WTC11 (cell line): ENCODE data around the gene FZR1.

Source experiments
- ARID4B ChIP-seq: sonication (generic); formaldehyde crosslinking; IDR thresholded peaks from 2 replicates; pipeline ENCODE4 v1.8.0; 2023; ENCODE audit warnings: missing genetic modification reagents, mild to moderate bottlenecking, borderline replicate concordance
- PREB ChIP-seq: sonication (generic); formaldehyde crosslinking; IDR thresholded peaks from 2 replicates; pipeline ENCODE4 v1.8.1; 2022; ENCODE audit warnings: mild to moderate bottlenecking, missing genetic modification reagents, moderate library complexity, borderline replicate concordance
- TF ChIP-seq, protein P1 (sequence below): sonication (generic); formaldehyde crosslinking; IDR thresholded peaks from 2 replicates; pipeline ENCODE4 v1.8.1; 2022; ENCODE audit warnings: low read depth, missing genetic modification reagents, borderline replicate concordance
- TF ChIP-seq, protein P2 (sequence below): fragments of 200-600 bp; IDR thresholded peaks from 2 replicates; pipeline ENCODE4 v1.8.0; 2022; ENCODE audit warnings: antibody characterized with exemption

GRCh38 chr19:3459089-3459881, 46.8 kb upstream of the FZR1 start:
- TF ChIP-seq, protein P1, sequence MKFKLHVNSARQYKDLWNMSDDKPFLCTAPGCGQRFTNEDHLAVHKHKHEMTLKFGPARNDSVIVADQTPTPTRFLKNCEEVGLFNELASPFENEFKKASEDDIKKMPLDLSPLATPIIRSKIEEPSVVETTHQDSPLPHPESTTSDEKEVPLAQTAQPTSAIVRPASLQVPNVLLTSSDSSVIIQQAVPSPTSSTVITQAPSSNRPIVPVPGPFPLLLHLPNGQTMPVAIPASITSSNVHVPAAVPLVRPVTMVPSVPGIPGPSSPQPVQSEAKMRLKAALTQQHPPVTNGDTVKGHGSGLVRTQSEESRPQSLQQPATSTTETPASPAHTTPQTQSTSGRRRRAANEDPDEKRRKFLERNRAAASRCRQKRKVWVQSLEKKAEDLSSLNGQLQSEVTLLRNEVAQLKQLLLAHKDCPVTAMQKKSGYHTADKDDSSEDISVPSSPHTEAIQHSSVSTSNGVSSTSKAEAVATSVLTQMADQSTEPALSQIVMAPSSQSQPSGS (CRISPR knock-in tag): no peak
- no peak for TF ChIP-seq PREB (CRISPR knock-in tag)
- TF ChIP-seq, protein P2, sequence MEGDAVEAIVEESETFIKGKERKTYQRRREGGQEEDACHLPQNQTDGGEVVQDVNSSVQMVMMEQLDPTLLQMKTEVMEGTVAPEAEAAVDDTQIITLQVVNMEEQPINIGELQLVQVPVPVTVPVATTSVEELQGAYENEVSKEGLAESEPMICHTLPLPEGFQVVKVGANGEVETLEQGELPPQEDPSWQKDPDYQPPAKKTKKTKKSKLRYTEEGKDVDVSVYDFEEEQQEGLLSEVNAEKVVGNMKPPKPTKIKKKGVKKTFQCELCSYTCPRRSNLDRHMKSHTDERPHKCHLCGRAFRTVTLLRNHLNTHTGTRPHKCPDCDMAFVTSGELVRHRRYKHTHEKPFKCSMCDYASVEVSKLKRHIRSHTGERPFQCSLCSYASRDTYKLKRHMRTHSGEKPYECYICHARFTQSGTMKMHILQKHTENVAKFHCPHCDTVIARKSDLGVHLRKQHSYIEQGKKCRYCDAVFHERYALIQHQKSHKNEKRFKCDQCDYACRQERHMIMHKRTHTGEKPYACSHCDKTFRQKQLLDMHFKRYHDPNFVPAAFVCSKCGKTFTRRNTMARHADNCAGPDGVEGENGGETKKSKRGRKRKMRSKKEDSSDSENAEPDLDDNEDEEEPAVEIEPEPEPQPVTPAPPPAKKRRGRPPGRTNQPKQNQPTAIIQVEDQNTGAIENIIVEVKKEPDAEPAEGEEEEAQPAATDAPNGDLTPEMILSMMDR: no peak
- TF ChIP-seq ARID4B (CRISPR knock-in tag): no peak
